ENCODE results near the gene CCL17. TPM values are rescaled to one million over a fixed set of nuclear protein-coding genes. Genes with fewer than 3 reads are reported as not detected.
"Not testable (repeated sequence)": the region's sequence is repeated elsewhere in the genome, so short reads cannot be mapped to it uniquely, and the experiment has no call there.

CCL17 gene
- total RNA-seq, 2 experiments from 2014 or later, result not detected

GRCh38 chr16:57391708-57392107 lies 12.9 kb upstream of the CCL17 start:
- no peaks in the 10 kb centered on the region for H3K36me3 Mint-ChIP-seq (ENCODE audit: low read depth)

GRCh38 chr16:57392694-57393093 lies 11.9 kb upstream of the CCL17 start:
- Mint-ChIP-seq H3K36me3 (ENCODE audit: low read depth) (no peaks in the 10 kb centered on the region), H3K9me3 (no peaks in the 10 kb centered on the region), H3K27ac (no peak overlapping the region), H3K4me1 (ENCODE audit: low read depth) (peaks cover 6% of the 10 kb centered on the region), H3K4me3 (no peak overlapping the region), H3K27me3 (ENCODE audit: low read depth) (no peaks in the 10 kb centered on the region)
- intact Hi-C loops (cut with micrococcal nuclease), result no loop called here
- no peak for DNase-seq
- CTCF ChIA-PET, result no interaction called here

More at GRCh38 chr16:57391708-57392107, 12.9 kb upstream of the CCL17 start:
- DNase-seq, result no peak
- intact Hi-C loops (cut with micrococcal nuclease), result no loop called here
- H3K9me3 Mint-ChIP-seq, result no peaks in the 10 kb centered on the region
- peaks cover 6% of the 10 kb centered on the region for H3K4me1 Mint-ChIP-seq (ENCODE audit: low read depth)
- CTCF ChIA-PET, result interaction anchor here (2.5 kb wide), 1 partner anchor 27 kb away, joined by 7 read pairs; no protein-coding TSS in a partner anchor
- H3K4me3 Mint-ChIP-seq, result no peak overlapping the region
- no peaks in the 10 kb centered on the region for H3K27me3 Mint-ChIP-seq (ENCODE audit: low read depth)
- H3K27ac Mint-ChIP-seq, result no peak overlapping the region

DNA sequence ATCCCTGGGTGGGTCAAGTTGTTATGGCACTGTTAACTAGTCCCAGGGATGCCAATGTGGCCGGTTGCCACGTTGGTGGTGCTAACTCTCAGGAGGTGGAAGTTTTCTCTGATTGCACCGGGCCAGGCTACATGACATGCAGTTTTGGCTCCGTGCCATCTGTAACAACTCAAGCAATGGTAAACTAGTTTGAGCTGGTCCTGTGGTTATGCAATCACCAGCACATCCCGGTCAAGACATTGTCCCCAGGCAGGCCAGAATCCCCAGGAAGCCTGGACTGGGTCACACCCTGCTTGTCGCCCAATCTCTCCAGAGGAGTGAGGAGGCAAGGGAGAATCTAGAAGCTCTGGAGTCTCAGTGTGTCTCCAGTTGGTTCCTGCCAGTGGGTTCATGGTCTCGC lies 10.1 kb upstream of the CCL17 start:
- no peaks in the 10 kb centered on the region for H3K36me3 Mint-ChIP-seq (ENCODE audit: low read depth)
- CTCF ChIA-PET, result interaction anchor here (0.9 kb wide), 1 partner anchor 10 kb away, joined by 3 read pairs; the partner anchor contains the start of gene CCL17
- no peaks in the 10 kb centered on the region for H3K4me1 Mint-ChIP-seq (ENCODE audit: low read depth)
- H3K27me3 Mint-ChIP-seq (ENCODE audit: low read depth), result no peaks in the 10 kb centered on the region
- H3K4me3 Mint-ChIP-seq, result no peak overlapping the region
- H3K9me3 Mint-ChIP-seq, result no peaks in the 10 kb centered on the region
- no peak overlapping the region for H3K27ac Mint-ChIP-seq
- no peak for DNase-seq
- intact Hi-C loops (cut with micrococcal nuclease), result no loop called here

DNA sequence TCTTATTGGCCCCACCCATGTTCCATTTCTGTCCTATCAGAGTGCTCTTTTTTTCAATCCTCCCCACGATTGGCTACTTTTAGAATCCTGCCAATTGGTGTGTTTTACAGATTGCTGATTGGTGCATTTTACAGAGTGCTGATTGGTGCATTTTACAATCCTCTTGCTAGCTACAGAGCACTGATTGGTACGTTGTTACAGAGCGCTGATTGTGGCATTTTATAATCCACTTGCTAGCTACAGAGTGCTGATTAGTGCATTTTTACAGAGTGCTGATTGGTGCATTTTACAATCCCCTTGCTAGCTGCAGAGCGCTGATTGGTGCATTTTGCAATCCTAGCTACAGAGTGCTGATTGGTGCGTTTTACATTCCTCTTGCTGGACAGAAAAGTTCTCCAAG lies 9.5 kb upstream of the CCL17 start:
- CTCF ChIA-PET, result interaction anchor here (0.9 kb wide), 1 partner anchor 9 kb away, joined by 3 read pairs; the partner anchor contains the start of gene CCL17
- H3K4me1 Mint-ChIP-seq (ENCODE audit: low read depth), result no peaks in the 10 kb centered on the region
- H3K9me3 Mint-ChIP-seq, result no peaks in the 10 kb centered on the region
- intact Hi-C loops (cut with micrococcal nuclease), result no loop called here
- no peak overlapping the region for H3K4me3 Mint-ChIP-seq
- H3K27ac Mint-ChIP-seq, result no peak overlapping the region
- H3K27me3 Mint-ChIP-seq (ENCODE audit: low read depth), result no peaks in the 10 kb centered on the region
- DNase-seq, result no peak
- H3K36me3 Mint-ChIP-seq (ENCODE audit: low read depth), result no peaks in the 10 kb centered on the region

GRCh38 chr16:57396786-57397185 lies 7.8 kb upstream of the CCL17 start:
- no peak for DNase-seq
- no peaks in the 10 kb centered on the region for H3K27me3 Mint-ChIP-seq (ENCODE audit: low read depth)
- no peaks in the 10 kb centered on the region for H3K9me3 Mint-ChIP-seq
- intact Hi-C loops (cut with micrococcal nuclease), result no loop called here
- CTCF ChIA-PET, result no interaction called here
- no peak overlapping the region for H3K27ac Mint-ChIP-seq
- H3K4me1 Mint-ChIP-seq (ENCODE audit: low read depth), result no peaks in the 10 kb centered on the region
- H3K4me3 Mint-ChIP-seq, result no peak overlapping the region
- no peaks in the 10 kb centered on the region for H3K36me3 Mint-ChIP-seq (ENCODE audit: low read depth)

DNA sequence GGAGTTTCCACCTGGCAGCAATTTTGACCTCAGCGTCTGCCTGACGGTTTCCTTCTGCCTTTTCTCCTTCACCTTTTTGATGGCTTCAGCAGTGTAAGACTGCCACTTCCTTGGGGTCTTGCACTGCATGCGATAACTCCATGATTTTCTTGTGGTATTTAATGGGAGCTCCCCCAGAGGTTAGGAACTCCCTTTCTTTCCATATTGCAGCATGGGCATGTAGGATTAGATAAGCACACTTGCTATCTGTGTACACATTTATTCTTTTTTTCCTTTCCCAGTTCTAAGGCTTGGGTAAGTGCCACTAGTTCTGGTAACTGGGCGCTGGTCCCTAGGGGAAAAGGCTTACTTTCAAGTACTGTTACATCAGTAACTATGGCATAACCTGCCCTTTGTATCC lies 7.1 kb upstream of the CCL17 start:
- CTCF ChIA-PET; H3K4me3 Mint-ChIP-seq; DNase-seq; H3K27ac Mint-ChIP-seq; H3K27me3 Mint-ChIP-seq (ENCODE audit: low read depth); intact Hi-C loops (cut with micrococcal nuclease); H3K36me3 Mint-ChIP-seq (ENCODE audit: low read depth); H3K4me1 Mint-ChIP-seq (ENCODE audit: low read depth); H3K9me3 Mint-ChIP-seq: not testable (repeated sequence)

GRCh38 chr16:57401943-57402640 lies 2.5 kb upstream of the CCL17 start:
- Mint-ChIP-seq H3K9me3 (no peaks in the 10 kb centered on the region), H3K27ac (no peak overlapping the region), H3K36me3 (ENCODE audit: low read depth) (no peaks in the 10 kb centered on the region), H3K4me3 (no peak overlapping the region), H3K4me1 (ENCODE audit: low read depth) (no peaks in the 10 kb centered on the region), H3K27me3 (ENCODE audit: low read depth) (no peaks in the 10 kb centered on the region)
- intact Hi-C loops (cut with micrococcal nuclease), result no loop called here
- DNase-seq, result no peak
- CTCF ChIA-PET, result interaction anchor here (1.1 to 1.3 kb wide), 2 partner anchors 15 to 17 kb away, joined by 3 to 5 read pairs; no protein-coding TSS in a partner anchor

DNA sequence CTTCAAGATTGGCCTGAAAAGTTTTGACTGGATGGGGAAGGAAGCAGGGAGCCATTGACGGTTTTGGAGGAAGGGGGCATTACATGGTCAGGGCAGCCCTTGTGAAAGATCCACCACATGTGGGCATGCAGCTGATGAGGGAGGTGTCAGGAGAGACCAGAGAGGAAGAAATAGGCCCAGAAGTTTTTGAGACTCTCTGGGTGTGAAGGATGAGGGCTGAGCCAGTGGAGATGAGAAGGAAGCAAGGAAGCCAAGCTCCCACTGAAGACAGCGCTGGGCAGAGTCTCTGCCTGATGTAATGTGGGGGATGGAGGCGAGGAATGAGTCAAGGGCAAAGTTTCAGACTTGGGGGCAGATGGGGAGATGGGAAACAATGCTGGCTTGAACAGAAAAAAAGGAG lies 530 bp downstream of the CCL17 start:
- Mint-ChIP-seq H3K36me3 (ENCODE audit: low read depth) (no peaks in the 10 kb centered on the region), H3K4me3 (no peak overlapping the region), H3K27me3 (ENCODE audit: low read depth) (no peaks in the 10 kb centered on the region), H3K9me3 (no peaks in the 10 kb centered on the region), H3K27ac (no peak overlapping the region), H3K4me1 (ENCODE audit: low read depth) (no peaks in the 10 kb centered on the region)
- no peak for DNase-seq
- intact Hi-C loops (cut with micrococcal nuclease), result no loop called here
- CTCF ChIA-PET, result interaction anchor here (0.7 to 2.2 kb wide), 2 partner anchors 13 to 518 kb away, joined by 3 to 12 read pairs; no protein-coding TSS in a partner anchor

DNA sequence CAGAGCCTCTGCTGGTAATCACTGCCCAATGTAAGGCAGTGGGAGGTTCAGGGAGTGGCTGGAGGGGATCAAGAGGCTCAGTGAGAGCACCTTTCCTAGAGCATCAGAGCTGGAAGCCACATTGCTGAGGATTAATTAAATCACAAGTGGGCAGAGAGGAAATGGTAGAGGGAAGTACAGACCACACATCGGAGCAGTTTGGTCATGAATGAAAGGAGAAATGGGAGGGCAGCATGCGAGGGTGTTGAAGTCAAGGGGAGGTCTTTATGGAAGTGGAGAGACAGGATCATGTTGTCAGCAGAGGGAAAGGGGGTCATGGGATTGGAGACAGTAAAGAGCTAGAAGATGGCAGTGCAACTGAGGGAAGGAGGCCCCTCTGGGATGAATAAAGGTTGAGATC lies 2.3 kb downstream of the CCL17 start:
- H3K4me3 Mint-ChIP-seq, result no peak overlapping the region
- DNase-seq, result no peak
- intact Hi-C loops (cut with micrococcal nuclease), result no loop called here
- H3K4me1 Mint-ChIP-seq (ENCODE audit: low read depth), result no peaks in the 10 kb centered on the region
- no peaks in the 10 kb centered on the region for H3K27me3 Mint-ChIP-seq (ENCODE audit: low read depth)
- CTCF ChIA-PET, result interaction anchor here (2.2 kb wide), 1 partner anchor 11 kb away, joined by 12 read pairs; no protein-coding TSS in a partner anchor
- H3K36me3 Mint-ChIP-seq (ENCODE audit: low read depth), result no peaks in the 10 kb centered on the region
- H3K9me3 Mint-ChIP-seq, result no peaks in the 10 kb centered on the region
- H3K27ac Mint-ChIP-seq, result no peak overlapping the region

DNA sequence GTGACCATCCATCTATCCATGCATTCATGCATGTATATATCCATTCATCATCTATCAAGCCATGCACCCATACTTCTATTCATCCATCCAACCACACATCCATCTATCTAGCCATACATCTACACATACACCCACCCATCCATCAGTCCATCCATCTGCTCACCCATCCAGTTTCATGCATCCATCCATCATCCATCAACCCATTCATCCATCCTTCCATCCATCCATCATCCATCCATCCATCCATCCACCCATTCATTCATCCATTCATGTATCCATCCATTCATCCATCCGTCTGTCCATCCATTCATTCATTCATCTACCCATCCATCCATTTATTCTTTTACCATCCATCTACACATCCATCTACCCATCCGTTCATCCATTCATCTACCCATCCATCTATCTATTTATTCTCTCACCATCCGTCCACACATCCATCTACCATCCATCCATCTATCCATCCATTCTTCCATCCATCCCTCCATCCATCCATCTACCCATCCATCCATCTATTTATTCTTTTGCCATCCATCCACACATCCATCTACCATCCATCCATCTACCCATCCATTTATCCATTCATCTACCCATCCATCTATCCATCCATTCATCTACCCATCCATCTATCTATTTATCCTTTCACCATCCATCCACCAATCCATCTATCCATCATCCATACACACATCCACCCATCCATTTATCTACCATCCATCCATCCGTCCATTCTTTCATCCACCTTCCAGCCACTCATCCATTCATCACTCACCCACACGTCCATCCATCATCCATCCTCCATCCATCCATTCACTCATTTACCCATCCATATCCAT lies 3.2 kb downstream of the CCL17 start:
- H3K27me3 Mint-ChIP-seq (ENCODE audit: low read depth), result no peaks in the 10 kb centered on the region
- no peak overlapping the region for H3K27ac Mint-ChIP-seq
- H3K4me3 Mint-ChIP-seq, result no peak overlapping the region
- H3K36me3 Mint-ChIP-seq (ENCODE audit: low read depth), result no peaks in the 10 kb centered on the region
- no peaks in the 10 kb centered on the region for H3K9me3 Mint-ChIP-seq
- intact Hi-C loops (cut with micrococcal nuclease), result no loop called here
- CTCF ChIA-PET, result no interaction called here
- no peak for DNase-seq
- no peaks in the 10 kb centered on the region for H3K4me1 Mint-ChIP-seq (ENCODE audit: low read depth)

GRCh38 chr16:57409065-57409464 lies 4.5 kb downstream of the CCL17 start:
- CTCF ChIA-PET, result no interaction called here
- Mint-ChIP-seq H3K27ac (no peak overlapping the region), H3K36me3 (ENCODE audit: low read depth) (no peaks in the 10 kb centered on the region), H3K4me3 (no peak overlapping the region), H3K27me3 (ENCODE audit: low read depth) (no peaks in the 10 kb centered on the region), H3K4me1 (ENCODE audit: low read depth) (no peaks in the 10 kb centered on the region), H3K9me3 (no peaks in the 10 kb centered on the region)
- DNase-seq, result no peak
- intact Hi-C loops (cut with micrococcal nuclease), result no loop called here

DNA sequence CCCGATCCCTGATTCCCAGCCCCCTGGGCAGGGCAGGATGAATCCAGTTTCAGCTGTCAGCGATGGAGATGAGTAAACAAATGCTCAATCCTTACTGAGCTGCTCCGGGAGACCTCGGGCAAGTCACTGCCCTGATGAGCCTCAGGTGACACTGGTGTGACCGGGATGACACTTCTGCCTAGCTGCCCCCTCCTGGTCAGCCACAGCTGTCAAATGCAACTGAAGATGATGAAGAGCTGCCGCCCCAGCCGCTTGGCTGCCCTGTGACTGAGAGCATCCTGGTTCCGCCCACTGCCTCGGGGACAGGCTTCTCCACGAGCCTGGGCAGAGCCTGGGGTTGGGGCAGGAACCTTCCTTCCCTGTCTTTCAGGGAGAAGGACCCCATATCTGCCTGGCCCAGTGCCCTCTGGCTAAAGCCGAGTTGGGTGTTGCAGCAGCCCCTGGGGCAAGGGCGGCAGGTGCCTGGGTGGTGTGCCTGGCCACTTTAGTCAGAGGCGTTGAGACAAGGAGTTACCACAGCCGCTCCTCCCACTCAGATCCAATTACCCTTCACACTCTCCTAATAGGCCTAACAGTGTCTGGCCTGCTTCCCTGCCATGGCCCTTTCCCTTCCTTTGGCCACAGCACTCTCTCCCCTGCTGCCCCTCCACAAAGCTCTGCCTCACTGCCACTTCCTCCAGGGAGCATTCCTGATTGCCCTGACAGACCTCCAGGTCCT lies 5.5 kb downstream of the CCL17 start:
- DNase-seq, result no peak
- intact Hi-C loops (cut with micrococcal nuclease), result no loop called here
- CTCF ChIA-PET, result interaction anchor here (0.6 to 1.1 kb wide), 2 partner anchors 88 to 108 kb away, joined by 3 read pairs; no protein-coding TSS in a partner anchor
- no peaks in the 10 kb centered on the region for H3K27me3 Mint-ChIP-seq (ENCODE audit: low read depth)
- H3K27ac Mint-ChIP-seq, result no peak overlapping the region
- no peaks in the 10 kb centered on the region for H3K9me3 Mint-ChIP-seq
- no peak overlapping the region for H3K4me3 Mint-ChIP-seq
- no peaks in the 10 kb centered on the region for H3K4me1 Mint-ChIP-seq (ENCODE audit: low read depth)
- no peaks in the 10 kb centered on the region for H3K36me3 Mint-ChIP-seq (ENCODE audit: low read depth)
